Measurements from ENCODE around the gene OTUD4. TPM values are rescaled to one million over a fixed set of nuclear protein-coding genes. Genes with fewer than 3 reads are reported as not detected.

OTUD4 gene
- total RNA-seq, 2 experiments from 2014 or later: 41.4 to 49.6 TPM

- Mint-ChIP-seq H3K27ac (peak overlapping the region; percentile 97), H3K4me3 (peak overlapping the region; percentile 89), H3K36me3 (ENCODE audit: low read depth) (peaks cover 43% of the 10 kb centered on the region), H3K27me3 (no peaks in the 10 kb centered on the region), H3K4me1 (ENCODE audit: low read depth) (peaks cover 40% of the 10 kb centered on the region), H3K9me3 (no peaks in the 10 kb centered on the region)
- TF ChIP-seq CTCF (IDR thresholded peaks at IDR 0.05): no peak
- CTCF ChIA-PET: interaction anchor here (1.1 kb wide), 2 partner anchors 29 to 441 kb away, joined by 3 to 4 read pairs; no protein-coding TSS in a partner anchor
- intact Hi-C loops (cut with micrococcal nuclease): loop anchor here (5.0 kb wide), 1 partner anchor 80 kb away; the partner anchor contains the start of genes ABCE1 and ANAPC10
- ATAC-seq (no peak), DNase-seq (no peak)
- POLR2A ChIA-PET: interaction anchor here (0.9 to 3.5 kb wide), 4 partner anchors 10 to 77 kb away, joined by 3 to 49 read pairs (median 6); partner anchors contain the start of genes ABCE1 and ANAPC10
Measured at GRCh38 chr4:145176641-145177432, 3.6 kb downstream of the OTUD4 start.

GRCh38 chr4:145171911-145172310, 8.5 kb downstream of the OTUD4 start:
- Mint-ChIP-seq H3K36me3 (ENCODE audit: low read depth) (peaks cover 56% of the 10 kb centered on the region), H3K9me3 (no peaks in the 10 kb centered on the region), H3K27ac (peak overlapping the region; percentile 51), H3K4me1 (ENCODE audit: low read depth) (peaks cover 53% of the 10 kb centered on the region), H3K27me3 (no peaks in the 10 kb centered on the region), H3K4me3 (no peak overlapping the region)
- TF ChIP-seq CTCF (IDR thresholded peaks at IDR 0.05): no peak
- DNase-seq (no peak), ATAC-seq (no peak)
- CTCF ChIA-PET: no interaction called here
- POLR2A ChIA-PET: interaction anchor here (1.2 kb wide), 1 partner anchor 73 kb away, joined by 3 read pairs; the partner anchor contains the start of gene ABCE1
- intact Hi-C loops (cut with micrococcal nuclease): no loop called here

GRCh38 chr4:145170223-145170622, 10.2 kb downstream of the OTUD4 start:
- no peak for ATAC-seq
- H3K9me3 Mint-ChIP-seq: no peaks in the 10 kb centered on the region
- peaks cover 57% of the 10 kb centered on the region for H3K36me3 Mint-ChIP-seq (ENCODE audit: low read depth)
- H3K4me1 Mint-ChIP-seq (ENCODE audit: low read depth): peaks cover 47% of the 10 kb centered on the region
- TF ChIP-seq CTCF (IDR thresholded peaks at IDR 0.05): no peak
- no peaks in the 10 kb centered on the region for H3K27me3 Mint-ChIP-seq
- ChIA-PET CTCF (interaction anchor here (0.5 to 2.5 kb wide), 3 partner anchors 9 to 446 kb away, joined by 3 to 6 read pairs (median 3); no protein-coding TSS in a partner anchor), POLR2A (interaction anchor here (0.5 to 1.1 kb wide), 3 partner anchors 8 to 30 kb away, joined by 3 to 6 read pairs (median 4); no protein-coding TSS in a partner anchor)
- no peak for DNase-seq
- H3K27ac Mint-ChIP-seq: peak overlapping the region; percentile 53
- intact Hi-C loops (cut with micrococcal nuclease): no loop called here
- H3K4me3 Mint-ChIP-seq: no peak overlapping the region

- CTCF ChIA-PET: interaction anchor here (2.5 kb wide), 1 partner anchor 9 kb away, joined by 6 read pairs; no protein-coding TSS in a partner anchor
- Mint-ChIP-seq H3K4me1 (ENCODE audit: low read depth) (peaks cover 36% of the 10 kb centered on the region), H3K27ac (no peak overlapping the region), H3K27me3 (no peaks in the 10 kb centered on the region), H3K9me3 (no peaks in the 10 kb centered on the region), H3K36me3 (ENCODE audit: low read depth) (peaks cover 47% of the 10 kb centered on the region), H3K4me3 (no peak overlapping the region)
- POLR2A ChIA-PET: no interaction called here
- TF ChIP-seq CTCF (IDR thresholded peaks at IDR 0.05): no peak
- intact Hi-C loops (cut with micrococcal nuclease): no loop called here
- no peak for DNase-seq
- no peak for ATAC-seq
Measured at GRCh38 chr4:145168581-145169187, 11.7 kb downstream of the OTUD4 start.

- no peak for DNase-seq
- Mint-ChIP-seq H3K27ac (no peak overlapping the region), H3K4me1 (ENCODE audit: low read depth) (peaks cover 31% of the 10 kb centered on the region), H3K4me3 (no peak overlapping the region), H3K36me3 (ENCODE audit: low read depth) (peaks cover 41% of the 10 kb centered on the region), H3K27me3 (no peaks in the 10 kb centered on the region), H3K9me3 (no peaks in the 10 kb centered on the region)
- CTCF ChIA-PET: no interaction called here
- intact Hi-C loops (cut with micrococcal nuclease): no loop called here
- POLR2A ChIA-PET: no interaction called here
- ATAC-seq: no peak
- TF ChIP-seq CTCF (IDR thresholded peaks at IDR 0.05): no peak
Measured at GRCh38 chr4:145167887-145168286, 12.5 kb downstream of the OTUD4 start.
